ENCODE measurements around the gene STAP2.
"Not testable (repeated sequence)": the region's sequence is repeated elsewhere in the genome, so short reads cannot be mapped to it uniquely, and the experiment has no call there.

DNA sequence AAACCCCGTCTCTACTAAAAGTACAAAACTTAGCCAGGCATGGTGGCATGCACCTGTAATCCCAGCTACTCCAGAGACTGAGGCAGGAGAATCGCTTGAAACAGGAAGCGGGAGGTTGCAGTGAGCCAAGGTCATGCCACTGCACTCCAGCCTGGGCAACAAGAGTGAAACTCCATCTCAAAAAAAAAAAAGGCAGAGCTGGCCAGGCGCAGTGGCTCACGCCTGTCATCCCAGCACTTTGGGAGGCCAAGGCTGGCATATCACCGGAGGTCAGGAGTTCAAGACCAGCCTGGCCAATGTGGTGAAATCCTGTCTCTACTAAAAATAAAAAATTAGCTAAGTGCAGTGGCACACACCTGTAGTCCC is 64.3 kb downstream of the STAP2 start:
- TF ChIP-seq, protein P1, sequence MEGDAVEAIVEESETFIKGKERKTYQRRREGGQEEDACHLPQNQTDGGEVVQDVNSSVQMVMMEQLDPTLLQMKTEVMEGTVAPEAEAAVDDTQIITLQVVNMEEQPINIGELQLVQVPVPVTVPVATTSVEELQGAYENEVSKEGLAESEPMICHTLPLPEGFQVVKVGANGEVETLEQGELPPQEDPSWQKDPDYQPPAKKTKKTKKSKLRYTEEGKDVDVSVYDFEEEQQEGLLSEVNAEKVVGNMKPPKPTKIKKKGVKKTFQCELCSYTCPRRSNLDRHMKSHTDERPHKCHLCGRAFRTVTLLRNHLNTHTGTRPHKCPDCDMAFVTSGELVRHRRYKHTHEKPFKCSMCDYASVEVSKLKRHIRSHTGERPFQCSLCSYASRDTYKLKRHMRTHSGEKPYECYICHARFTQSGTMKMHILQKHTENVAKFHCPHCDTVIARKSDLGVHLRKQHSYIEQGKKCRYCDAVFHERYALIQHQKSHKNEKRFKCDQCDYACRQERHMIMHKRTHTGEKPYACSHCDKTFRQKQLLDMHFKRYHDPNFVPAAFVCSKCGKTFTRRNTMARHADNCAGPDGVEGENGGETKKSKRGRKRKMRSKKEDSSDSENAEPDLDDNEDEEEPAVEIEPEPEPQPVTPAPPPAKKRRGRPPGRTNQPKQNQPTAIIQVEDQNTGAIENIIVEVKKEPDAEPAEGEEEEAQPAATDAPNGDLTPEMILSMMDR (conservative IDR thresholded peaks at IDR 0.05; ENCODE audit: low read depth, low read length): not testable (repeated sequence)
- TF ChIP-seq EZH2 (IDR thresholded peaks at IDR 0.05; ENCODE audit: low read length, unreplicated experiment); EZH2phosphoT487 (IDR thresholded peaks at IDR 0.05; ENCODE audit: borderline replicate concordance, low read length): not testable (repeated sequence)

Data from PC-3 (cell line).